HT-29 (cell line): Measurements from ENCODE around the gene ROPN1L. TPM values are rescaled to one million over a fixed set of nuclear protein-coding genes. Genes with fewer than 3 reads are reported as not detected.

ENCODE experiments used
- DNase-seq: peaks from one replicate; pipeline ENCODE4 v3.0.0-alpha.2; 2015; ENCODE audit warnings: low spot score
- total RNA-seq: library from RNA; depleted of rRNA; stranded (reverse); fragments of >200 nt; shearing (Covaris generic); gene quantifications from 2 replicates; pipeline ENCODE4 v1.2.3, GENCODE V29; 2014

The ROPN1L gene
- total RNA-seq, 1 experiment from 2014 or later = not detected

- DNase-seq = no peak
These were observed 36.8 kb downstream of the ROPN1L start for GRCh38 chr5:10478436-10478835.

DNA sequence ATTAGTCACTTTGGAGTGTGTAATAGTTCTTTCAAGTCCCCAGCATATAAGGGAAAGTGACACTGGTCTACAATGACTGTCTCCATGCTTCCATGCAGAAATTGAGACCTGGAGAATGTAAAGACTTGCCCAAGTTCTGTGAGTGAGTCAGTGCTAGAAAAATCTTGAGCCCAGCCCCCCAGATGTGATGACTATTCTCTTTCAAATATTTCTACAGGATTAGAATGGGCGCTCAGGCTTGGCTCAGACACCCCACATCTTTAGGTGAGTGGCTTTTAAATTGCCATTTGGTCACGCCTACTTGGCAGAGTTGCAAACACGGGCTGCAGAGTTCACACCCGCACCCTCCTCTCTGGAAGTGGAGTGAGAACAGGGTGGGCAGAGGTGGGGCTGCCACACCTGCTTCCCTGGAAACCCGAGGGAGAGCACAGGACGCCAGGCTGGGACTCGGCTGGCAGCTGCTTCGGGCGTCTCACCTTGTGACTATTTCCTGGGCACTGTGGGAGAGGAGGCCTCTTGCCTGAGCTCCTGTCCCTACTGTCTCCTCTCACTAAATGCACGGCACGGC lies 37.6 kb downstream of the ROPN1L start:
- peak; percentile 58 for DNase-seq

DNA sequence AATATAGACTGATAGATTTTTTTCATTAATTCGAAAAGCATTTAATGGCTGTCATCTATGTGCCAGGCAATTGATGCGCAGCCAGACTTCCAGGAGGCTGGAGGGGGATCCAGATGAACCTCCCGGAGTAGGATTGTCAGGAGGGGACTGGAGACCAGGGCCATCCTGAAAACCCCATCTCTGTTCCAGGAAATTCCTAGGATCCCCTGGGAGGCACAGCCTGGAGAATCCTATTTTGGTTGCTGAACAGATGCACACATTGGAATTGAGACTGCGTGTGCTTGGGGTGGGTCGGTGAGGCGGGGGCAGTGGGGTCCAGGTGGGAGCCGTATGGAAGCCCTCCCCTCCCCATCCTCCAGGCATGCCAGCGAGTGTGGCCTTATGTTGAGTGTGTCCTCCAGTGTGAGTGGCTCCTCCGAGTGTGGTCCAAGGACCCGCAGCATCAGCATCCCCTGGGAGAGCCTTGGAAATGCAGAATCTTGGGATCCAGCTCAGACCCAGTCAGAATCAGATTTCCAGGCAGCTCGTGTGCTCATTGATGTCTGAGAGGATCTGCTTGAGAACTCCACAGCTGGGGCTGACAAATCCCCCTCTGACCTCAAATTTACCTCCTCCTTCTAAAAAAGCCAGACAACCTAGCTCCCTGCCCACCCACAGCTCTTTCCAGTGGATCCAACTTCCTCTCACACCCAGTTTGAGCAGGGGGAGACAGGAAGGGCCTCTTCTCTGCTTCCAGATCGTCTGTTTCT lies 38.7 kb downstream of the ROPN1L start:
- no peak for DNase-seq

DNA sequence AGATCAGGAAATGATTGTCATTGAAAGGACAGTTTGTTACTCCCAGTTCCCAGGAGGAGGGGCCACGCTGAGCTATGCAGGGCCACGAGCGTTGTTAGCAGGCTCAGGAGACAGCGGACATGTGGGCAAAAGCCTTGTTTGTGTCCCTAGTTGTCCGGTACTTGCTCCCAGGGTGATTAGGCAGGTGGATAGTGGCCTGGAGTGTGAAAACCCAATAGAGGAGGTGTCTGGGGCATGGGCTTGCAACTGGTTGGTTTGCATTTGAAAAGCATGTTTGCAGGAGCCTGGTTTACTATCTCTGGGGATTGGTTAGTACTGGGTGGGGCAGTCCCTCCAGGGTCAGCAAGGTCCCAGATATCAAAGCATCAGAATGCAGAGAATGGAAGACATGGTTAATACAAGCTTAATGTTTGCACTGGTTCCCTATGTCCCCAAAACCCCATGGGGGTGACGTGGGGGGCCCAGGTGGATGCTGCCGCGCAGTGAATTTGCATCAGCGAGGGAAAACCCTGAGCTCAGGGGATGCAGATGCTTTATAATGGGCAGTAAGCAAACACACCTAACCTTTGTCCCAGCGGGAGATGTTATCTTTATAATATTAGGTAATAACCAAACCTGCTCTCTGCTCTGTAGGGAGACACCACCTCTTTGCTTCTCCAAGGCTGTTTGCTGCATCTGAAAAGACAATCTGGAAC lies 39.7 kb downstream of the ROPN1L start:
- peak; percentile 39 for DNase-seq

DNA sequence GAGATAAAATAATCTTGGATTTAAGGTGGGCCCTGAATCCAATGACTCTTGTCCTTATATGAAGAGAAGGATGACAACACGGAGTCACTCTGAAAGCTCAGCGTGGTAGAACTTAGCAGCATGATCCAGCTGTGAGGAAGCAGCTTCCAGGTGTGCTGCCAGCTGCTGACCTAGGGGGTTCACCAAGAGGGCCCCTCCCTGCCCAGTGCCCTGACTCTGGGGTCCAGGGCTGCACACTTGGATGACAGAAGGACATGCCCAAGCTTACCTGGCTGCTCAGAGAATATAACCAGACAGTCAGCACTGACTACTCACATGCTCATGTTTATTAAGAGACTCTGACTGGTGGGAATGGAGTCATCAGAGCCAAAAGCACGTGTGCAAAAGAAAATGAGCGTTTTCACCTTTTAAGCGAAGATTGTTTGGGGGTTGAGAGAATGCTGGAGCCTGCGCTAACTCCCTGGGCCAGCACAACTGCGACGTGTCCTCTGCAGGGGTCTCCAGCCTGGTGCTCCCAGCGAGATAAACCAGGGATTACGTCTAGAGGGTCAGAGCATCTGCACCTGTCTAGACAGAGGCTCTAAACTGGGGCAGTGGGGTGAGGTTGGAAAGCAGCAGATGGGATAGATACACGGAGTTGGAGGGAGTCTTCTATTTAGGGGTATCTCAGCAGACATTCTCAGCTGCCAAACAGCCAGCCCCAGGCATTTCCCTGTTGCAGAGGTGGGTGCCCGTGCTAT lies 41.3 kb downstream of the ROPN1L start:
- no peak for DNase-seq

- DNase-seq = no peak
These were observed 43.1 kb downstream of the ROPN1L start for GRCh38 chr5:10484774-10485141.

DNA sequence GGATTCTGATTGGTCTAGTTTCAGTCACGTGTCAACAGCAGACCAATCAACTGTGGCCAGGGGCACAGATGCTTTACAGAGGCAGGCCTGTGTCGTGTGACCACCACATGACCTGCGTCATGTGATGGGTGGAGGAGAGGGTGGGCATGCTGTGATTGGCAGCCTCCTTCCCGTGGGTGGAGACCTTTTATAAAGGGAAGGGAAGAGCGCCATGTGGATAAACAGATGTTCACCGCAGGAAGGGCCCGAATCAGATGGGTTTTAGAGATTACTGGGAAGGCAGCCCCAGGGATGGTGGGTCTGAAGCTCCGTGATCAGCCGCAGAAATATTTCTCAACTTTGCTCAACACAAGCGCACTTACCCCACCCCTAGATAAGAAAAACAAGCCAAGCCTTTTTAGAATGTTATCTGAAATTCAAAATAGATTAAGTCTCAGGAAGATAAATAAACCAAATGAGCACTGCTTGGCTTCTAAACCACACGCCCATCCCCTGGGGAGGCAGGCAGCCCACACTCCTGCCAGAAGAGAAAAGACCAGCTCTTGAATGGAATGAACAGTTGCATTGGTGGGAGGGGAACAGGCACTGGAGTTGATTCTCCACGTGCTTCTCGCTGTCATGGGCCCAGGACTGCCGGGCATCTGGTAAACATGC lies 43.6 kb downstream of the ROPN1L start:
- DNase-seq = no peak

DNA sequence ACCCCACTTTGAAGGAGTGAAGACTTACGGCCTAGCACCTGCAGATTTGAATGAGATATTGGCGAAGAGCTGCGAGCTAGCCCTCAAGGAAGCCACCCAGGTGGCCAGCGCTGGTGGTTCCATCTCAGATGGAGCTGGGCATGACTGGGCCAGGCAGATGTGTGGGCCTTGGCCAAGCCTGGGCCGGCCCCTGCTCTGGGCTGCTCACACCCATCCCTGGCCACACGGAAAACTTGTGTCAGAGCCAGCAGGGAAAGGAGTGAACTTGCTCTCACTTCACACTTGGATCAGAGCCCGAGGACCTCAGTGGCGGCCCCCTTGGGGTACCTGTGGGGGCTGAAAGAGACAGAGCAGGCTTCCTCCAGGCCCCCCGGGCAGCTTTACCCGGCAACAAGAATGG lies 44.2 kb downstream of the ROPN1L start:
- no peak for DNase-seq

DNA sequence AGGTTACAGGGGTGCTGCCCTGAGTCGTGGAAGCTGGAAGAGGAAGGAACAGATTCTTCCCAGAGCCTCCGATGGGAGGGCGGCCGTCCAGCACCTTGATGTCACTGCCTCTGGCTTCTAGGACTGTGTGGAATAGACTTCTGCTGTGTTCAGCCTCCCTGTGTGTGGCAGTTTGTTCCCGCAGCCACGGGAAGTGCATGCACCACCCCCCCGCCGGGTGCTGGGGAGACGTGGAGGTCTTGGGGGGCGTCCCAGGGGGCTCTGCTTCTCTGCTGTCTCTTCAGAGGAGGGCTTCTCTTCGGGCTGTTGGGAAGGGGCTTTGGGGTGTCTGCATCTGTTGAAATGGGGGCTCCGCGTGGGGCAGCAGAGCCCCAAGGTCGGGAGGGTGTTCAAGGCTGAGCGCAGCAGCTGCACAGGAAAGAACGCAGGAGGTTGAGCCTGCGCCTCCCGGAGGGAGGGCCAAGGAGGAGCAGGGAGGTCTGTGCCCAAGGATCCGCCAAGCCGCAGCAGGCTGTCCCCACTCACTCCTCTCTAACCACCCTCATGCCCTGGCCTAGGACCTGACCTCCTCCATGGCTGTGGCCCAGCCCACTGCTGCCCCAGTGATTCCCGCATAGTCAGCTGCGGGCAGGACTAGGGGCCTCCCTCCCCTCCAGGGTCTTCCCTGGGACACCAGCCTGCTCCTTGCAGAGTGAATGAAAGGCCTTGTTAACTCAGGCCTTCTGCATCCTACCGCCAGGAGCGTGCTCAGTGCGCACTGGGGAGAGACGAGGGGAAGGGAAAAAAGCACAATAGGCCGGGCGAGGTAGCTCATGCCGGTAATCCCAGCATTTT lies 45.0 kb downstream of the ROPN1L start:
- DNase-seq = no peak

DNA sequence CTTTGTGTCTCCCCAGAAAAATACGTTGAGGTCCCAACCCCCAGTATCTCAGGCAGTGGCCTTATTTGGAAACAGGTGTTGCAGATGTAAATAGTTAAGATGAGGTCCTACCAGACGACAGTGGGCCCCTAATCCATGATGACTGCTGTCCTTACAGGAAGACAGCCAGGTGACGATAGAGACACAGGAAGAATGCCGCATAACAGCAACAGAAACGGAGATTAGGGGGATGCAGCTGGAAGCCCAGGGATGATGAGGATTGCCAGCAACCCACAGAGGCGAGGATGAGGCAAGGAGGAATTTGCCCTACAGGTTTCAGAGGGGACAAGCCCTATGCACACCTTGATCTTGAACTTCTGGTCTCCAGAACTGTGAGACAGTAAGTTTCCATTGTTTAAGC lies 46.5 kb downstream of the ROPN1L start:
- DNase-seq = no peak

- no peak for DNase-seq
These were observed 48.2 kb downstream of the ROPN1L start for GRCh38 chr5:10489810-10490426.

GRCh38 chr5:10490927-10491672 lies 49.4 kb downstream of the ROPN1L start:
- DNase-seq = no peak

GRCh38 chr5:10491673-10492026 lies 50.0 kb downstream of the ROPN1L start:
- DNase-seq = no peak

DNA sequence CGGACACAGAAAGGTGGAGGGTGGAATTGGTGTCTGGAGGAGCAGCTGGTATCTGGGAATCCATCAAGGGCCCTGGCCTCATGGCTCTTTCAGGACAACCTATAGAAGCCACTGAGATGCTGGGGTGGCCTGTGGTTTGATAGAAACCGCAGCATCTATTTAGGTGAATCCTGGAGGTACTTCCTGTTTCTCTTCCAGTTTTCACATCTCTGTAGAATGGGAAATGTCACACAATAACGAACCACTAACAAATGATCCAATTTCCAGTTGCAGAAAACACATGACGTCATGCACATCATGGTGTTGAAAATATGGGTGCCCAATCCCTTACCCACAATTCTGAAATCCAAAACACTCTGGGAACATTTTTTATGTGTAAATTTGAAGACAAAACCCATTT lies 52.2 kb downstream of the ROPN1L start:
- DNase-seq = no peak

DNA sequence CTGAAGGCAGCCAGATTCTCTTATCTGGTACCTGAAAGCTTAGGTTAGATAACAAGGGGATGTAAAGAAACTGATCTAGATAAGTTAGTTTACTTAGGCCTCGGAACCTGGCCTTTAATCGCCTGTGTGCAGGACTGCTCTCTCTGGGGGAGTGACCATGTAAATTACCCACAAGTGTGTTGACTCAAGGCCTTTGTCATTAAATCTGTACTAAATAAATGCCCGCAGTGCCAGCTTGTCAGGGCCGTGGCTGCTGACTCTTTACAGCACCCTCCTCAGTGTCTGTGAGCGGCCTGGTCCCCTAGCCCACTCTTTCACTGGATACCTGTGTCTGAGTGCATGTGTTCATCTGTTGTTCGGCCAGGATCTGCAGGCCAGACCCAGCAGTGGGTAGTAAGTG lies 52.8 kb downstream of the ROPN1L start:
- DNase-seq = peak; percentile 13

GRCh38 chr5:10497554-10497953 lies 55.9 kb downstream of the ROPN1L start:
- no peak for DNase-seq

DNA sequence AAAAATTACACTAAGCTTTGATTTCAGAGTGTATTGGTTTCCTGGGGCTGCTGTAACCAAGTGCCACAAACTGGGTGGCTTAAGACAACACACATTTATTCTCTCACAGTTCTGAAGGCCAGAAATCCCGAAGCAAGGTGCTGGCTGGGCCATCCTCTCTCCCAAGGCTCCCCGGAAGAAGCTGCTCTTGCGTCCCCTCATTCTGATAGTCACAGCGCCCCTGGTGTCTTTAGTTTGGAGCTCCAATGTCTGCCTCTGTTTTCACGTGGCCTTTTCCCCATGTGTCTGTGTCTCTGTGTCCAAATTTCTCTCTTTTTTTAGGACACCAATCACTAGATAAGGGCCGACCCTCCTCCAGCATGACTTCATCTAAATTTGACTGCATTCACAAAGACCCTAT lies 56.7 kb downstream of the ROPN1L start:
- no peak for DNase-seq

- no peak for DNase-seq
These were observed 57.4 kb downstream of the ROPN1L start for GRCh38 chr5:10499066-10499465.

DNA sequence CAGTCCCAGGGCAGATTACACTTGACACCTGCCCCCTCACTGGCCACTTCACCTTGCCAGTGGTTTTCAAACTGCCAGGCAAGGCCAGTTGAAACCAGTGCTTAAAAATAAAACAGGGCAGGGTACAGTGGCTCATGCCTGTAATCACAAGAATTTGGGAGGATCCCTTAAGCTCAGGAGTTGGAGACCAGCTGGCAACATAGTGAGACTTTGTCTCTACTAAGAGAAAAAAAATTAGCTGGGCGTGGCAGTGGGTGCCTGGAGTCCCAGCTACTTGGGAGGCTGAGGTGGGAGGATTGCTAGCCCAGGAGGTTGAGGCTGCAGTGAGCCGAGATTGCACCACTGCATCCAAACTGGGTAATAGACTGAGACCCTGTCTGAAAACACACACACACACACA lies 58.1 kb downstream of the ROPN1L start:
- DNase-seq = no peak

DNA sequence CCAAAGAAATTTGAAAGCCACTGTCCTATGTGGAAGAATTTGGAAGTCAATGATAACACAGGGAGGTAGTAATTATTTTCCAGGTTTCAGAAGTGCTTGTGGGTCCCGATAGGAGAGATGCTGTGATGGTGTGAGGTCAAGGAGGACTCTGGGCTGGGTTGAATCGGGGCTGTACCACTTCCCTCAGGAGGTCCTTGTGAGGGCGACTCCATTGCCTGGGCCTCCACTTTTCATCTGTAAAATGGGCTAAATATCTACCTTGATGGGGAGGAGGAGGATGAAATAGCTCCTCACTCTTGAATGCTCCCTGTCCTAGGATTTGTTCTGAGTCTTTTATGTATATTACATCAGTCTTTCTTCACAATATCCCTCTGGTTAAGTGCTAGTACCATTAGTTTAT lies 59.0 kb downstream of the ROPN1L start:
- DNase-seq = no peak
